ENCODE results near the gene SCN2B. TPM values are rescaled to one million over a fixed set of nuclear protein-coding genes. Genes with fewer than 3 reads are reported as not detected.

The SCN2B gene
- polyA plus RNA-seq, 1 of the 3 experiments (the other 2 are of a cell fraction) = 0.05 TPM

DNA sequence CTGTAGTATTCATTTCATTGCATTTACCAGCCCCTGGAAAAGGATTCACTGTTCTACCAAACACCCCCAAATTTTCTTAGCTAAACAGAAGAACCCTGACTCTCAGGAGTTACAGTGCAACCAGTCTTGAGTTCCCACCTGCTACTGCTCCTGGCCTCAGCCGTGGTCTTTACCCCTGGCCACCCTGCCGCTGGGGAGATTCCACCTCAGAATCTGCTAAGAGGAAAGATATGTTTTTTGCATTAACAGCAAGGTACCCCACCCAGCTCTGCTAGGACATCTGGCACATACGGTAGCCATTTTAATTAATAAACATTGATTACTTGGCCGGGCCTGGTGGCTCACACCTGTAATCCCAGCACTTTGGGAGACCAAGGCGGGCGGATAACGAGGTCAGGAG lies 39.3 kb upstream of the SCN2B start:
- TF ChIP-seq, protein P1, sequence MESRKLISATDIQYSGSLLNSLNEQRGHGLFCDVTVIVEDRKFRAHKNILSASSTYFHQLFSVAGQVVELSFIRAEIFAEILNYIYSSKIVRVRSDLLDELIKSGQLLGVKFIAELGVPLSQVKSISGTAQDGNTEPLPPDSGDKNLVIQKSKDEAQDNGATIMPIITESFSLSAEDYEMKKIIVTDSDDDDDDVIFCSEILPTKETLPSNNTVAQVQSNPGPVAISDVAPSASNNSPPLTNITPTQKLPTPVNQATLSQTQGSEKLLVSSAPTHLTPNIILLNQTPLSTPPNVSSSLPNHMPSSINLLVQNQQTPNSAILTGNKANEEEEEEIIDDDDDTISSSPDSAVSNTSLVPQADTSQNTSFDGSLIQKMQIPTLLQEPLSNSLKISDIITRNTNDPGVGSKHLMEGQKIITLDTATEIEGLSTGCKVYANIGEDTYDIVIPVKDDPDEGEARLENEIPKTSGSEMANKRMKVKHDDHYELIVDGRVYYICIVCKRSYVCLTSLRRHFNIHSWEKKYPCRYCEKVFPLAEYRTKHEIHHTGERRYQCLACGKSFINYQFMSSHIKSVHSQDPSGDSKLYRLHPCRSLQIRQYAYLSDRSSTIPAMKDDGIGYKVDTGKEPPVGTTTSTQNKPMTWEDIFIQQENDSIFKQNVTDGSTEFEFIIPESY (IDR thresholded peaks at IDR 0.05; ENCODE audit: borderline replicate concordance, low read depth) = no peak
- TF ChIP-seq RAD21 (IDR thresholded peaks at IDR 0.05; ENCODE audit: low read length) = no peak
- H3F3A ChIP-seq (replicated peaks; ENCODE audit: insufficient read depth) = no peaks in the 10 kb centered on the region
- no peaks in the 10 kb centered on the region for H3K9me2 ChIP-seq
- no peak overlapping the region for H3K27ac ChIP-seq (ENCODE audit: low read depth in 2 of 2, low read length in 1 of 2)
- no peaks in the 10 kb centered on the region for H3K36me3 ChIP-seq (replicated peaks in 1 of 2; ENCODE audit: control insufficient read depth in 1 of 2, insufficient read depth in 2 of 2, low read length in 1 of 2)
- no peak overlapping the region for H3K4me3 ChIP-seq (ENCODE audit: low read depth in 2 of 2, low read length in 1 of 2)
- WGBS (ENCODE audit: low lambda C conversion rate) = 17% methylated on average over 7 of the region's 7 CpGs
- no peak overlapping the region for H3K9ac ChIP-seq
- ChIA-PET CTCF (interaction anchor here (2.5 kb wide), 1 partner anchor 18 kb away, joined by 10 read pairs; no protein-coding TSS in a partner anchor), POLR2A (no interaction called here)
- peaks cover 70% of the 10 kb centered on the region for H3K27me3 ChIP-seq (ENCODE audit: insufficient read depth)
- H3K79me2 ChIP-seq (ENCODE audit: insufficient read depth) = no peaks in the 10 kb centered on the region
- DNase-seq = no peak
- no peaks in the 10 kb centered on the region for H4K20me1 ChIP-seq (ENCODE audit: insufficient read depth)
- no peak overlapping the region for H3K4me2 ChIP-seq
- H3K9me3 ChIP-seq = no peaks in the 10 kb centered on the region
- no peaks in the 10 kb centered on the region for H3K4me1 ChIP-seq (ENCODE audit: control insufficient read depth in 1 of 2, insufficient read depth in 2 of 2, low read depth in 1 of 2, low read length in 1 of 2)
- no peak overlapping the region for H2AFZ ChIP-seq (ENCODE audit: low read depth)

DNA sequence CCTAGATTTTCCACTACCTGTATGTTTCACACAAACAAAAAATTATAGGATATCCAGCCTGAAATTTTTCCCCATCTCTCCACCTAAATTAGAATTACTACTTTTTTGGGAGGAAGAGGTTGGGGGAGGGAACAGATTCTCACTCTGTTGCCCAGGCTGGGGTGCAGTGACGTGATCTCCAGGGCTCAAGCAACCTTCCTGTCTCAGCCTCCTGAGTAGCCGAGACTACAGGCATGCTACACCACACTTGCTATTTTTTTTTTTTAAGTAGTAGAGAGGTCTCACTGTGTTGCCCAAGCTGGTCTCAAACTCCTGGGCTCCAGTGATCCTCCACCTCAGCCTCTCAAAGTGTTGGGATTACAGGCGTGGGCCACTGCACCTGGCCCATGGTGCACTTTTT lies 38.8 kb upstream of the SCN2B start:
- H4K20me1 ChIP-seq (ENCODE audit: insufficient read depth) = no peaks in the 10 kb centered on the region
- H3F3A ChIP-seq (replicated peaks; ENCODE audit: insufficient read depth) = no peaks in the 10 kb centered on the region
- no peaks in the 10 kb centered on the region for H3K9me2 ChIP-seq
- TF ChIP-seq, protein P2, sequence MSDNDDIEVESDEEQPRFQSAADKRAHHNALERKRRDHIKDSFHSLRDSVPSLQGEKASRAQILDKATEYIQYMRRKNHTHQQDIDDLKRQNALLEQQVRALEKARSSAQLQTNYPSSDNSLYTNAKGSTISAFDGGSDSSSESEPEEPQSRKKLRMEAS (IDR thresholded peaks at IDR 0.05; ENCODE audit: low read depth) = no peak
- TF ChIP-seq, protein P3, sequence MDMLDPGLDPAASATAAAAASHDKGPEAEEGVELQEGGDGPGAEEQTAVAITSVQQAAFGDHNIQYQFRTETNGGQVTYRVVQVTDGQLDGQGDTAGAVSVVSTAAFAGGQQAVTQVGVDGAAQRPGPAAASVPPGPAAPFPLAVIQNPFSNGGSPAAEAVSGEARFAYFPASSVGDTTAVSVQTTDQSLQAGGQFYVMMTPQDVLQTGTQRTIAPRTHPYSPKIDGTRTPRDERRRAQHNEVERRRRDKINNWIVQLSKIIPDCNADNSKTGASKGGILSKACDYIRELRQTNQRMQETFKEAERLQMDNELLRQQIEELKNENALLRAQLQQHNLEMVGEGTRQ (IDR thresholded peaks at IDR 0.05; ENCODE audit: borderline replicate concordance, low read depth, low read length) = no peak
- TF ChIP-seq TCF12 (IDR thresholded peaks at IDR 0.05) (no peak), FOXJ3 (CRISPR knock-in tag; IDR thresholded peaks at IDR 0.05) (no peak), FOSL2 (IDR thresholded peaks at IDR 0.05; ENCODE audit: borderline replicate concordance, low read depth) (no peak), MEF2A (IDR thresholded peaks at IDR 0.05; ENCODE audit: borderline replicate concordance, low read depth) (no peak), NFIC (IDR thresholded peaks at IDR 0.05; ENCODE audit: borderline replicate concordance) (no peak), SMC3 (IDR thresholded peaks at IDR 0.05; ENCODE audit: low read depth, low read length) (no peak), EP300 (IDR thresholded peaks at IDR 0.05; ENCODE audit: borderline replicate concordance in 1 of 2, low read depth in 1 of 2, low read length in 1 of 2) (no peak), RCOR1 (IDR thresholded peaks at IDR 0.05; ENCODE audit: low read length) (no peak), ELF1 (IDR thresholded peaks at IDR 0.05) (no peak), RAD21 (IDR thresholded peaks at IDR 0.05; ENCODE audit: low read length) (no peak), MXI1 (IDR thresholded peaks at IDR 0.05; ENCODE audit: low read depth, low read length) (no peak), RFX5 (IDR thresholded peaks at IDR 0.05; ENCODE audit: low read length) (no peak)
- TF ChIP-seq, protein P4, sequence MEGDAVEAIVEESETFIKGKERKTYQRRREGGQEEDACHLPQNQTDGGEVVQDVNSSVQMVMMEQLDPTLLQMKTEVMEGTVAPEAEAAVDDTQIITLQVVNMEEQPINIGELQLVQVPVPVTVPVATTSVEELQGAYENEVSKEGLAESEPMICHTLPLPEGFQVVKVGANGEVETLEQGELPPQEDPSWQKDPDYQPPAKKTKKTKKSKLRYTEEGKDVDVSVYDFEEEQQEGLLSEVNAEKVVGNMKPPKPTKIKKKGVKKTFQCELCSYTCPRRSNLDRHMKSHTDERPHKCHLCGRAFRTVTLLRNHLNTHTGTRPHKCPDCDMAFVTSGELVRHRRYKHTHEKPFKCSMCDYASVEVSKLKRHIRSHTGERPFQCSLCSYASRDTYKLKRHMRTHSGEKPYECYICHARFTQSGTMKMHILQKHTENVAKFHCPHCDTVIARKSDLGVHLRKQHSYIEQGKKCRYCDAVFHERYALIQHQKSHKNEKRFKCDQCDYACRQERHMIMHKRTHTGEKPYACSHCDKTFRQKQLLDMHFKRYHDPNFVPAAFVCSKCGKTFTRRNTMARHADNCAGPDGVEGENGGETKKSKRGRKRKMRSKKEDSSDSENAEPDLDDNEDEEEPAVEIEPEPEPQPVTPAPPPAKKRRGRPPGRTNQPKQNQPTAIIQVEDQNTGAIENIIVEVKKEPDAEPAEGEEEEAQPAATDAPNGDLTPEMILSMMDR (IDR thresholded peaks at IDR 0.05) = no peak
- DNase-seq = no peak
- no peaks in the 10 kb centered on the region for H3K36me3 ChIP-seq (replicated peaks in 1 of 2; ENCODE audit: control insufficient read depth in 1 of 2, insufficient read depth in 2 of 2, low read length in 1 of 2)
- H3K27ac ChIP-seq (ENCODE audit: low read depth in 2 of 2, low read length in 1 of 2) = no peak overlapping the region
- 4% methylated on average over 3 of the region's 3 CpGs for WGBS (ENCODE audit: low lambda C conversion rate)
- H3K79me2 ChIP-seq (ENCODE audit: insufficient read depth) = no peaks in the 10 kb centered on the region
- H2AFZ ChIP-seq (ENCODE audit: low read depth) = no peak overlapping the region
- ChIA-PET POLR2A (no interaction called here), CTCF (interaction anchor here (1.1 to 2.5 kb wide), 3 partner anchors 17 to 69 kb away, joined by 3 to 10 read pairs (median 7); no protein-coding TSS in a partner anchor)
- no peaks in the 10 kb centered on the region for H3K4me1 ChIP-seq (ENCODE audit: control insufficient read depth in 1 of 2, insufficient read depth in 2 of 2, low read depth in 1 of 2, low read length in 1 of 2)
- no peak overlapping the region for H3K4me3 ChIP-seq (ENCODE audit: low read depth in 2 of 2, low read length in 1 of 2)
- H3K27me3 ChIP-seq (ENCODE audit: insufficient read depth) = peaks cover 71% of the 10 kb centered on the region
- no peaks in the 10 kb centered on the region for H3K9me3 ChIP-seq
- no peak overlapping the region for H3K4me2 ChIP-seq
- H3K9ac ChIP-seq = no peak overlapping the region

Data from SK-N-SH (cell line).